ENCODE results near the gene XAB2.

Gene XAB2

GRCh38 chr19:7642295-7643030 is 13.1 kb upstream of the XAB2 start:
- Histone ChIP-seq H3K9ac (ENCODE audit: low read length) (no peak overlapping the region), H3K27ac (ENCODE audit: low read depth, low read length) (no peak overlapping the region), H2AFZ (ENCODE audit: low read depth, low read length, severe bottlenecking) (no peak overlapping the region), H3K9me3 (ENCODE audit: insufficient read depth, low read length) (no peaks in the 10 kb centered on the region), H4K20me1 (ENCODE audit: low read depth, low read length) (no peaks in the 10 kb centered on the region), H3K9me2 (replicated peaks; ENCODE audit: insufficient read depth, low read length) (no peaks in the 10 kb centered on the region), H3K4me3 (ENCODE audit: insufficient read depth, low read length, poor library complexity, severe bottlenecking) (no peak overlapping the region), H3K36me3 (ENCODE audit: low read length) (no peaks in the 10 kb centered on the region), H3K4me2 (ENCODE audit: low read depth, low read length, poor library complexity, severe bottlenecking) (no peak overlapping the region), H3K79me2 (ENCODE audit: insufficient read depth, low read length) (0 out of 2 replicates have a peak, but pooled peaks cover 3% of the 10 kb centered on the region), H3K27me3 (ENCODE audit: low read length) (no peaks in the 10 kb centered on the region), H3F3A (ENCODE audit: insufficient read depth) (no peaks in the 10 kb centered on the region)
- TF ChIP-seq CTCF (IDR thresholded peaks at IDR 0.05; ENCODE audit: insufficient read depth, low read length, poor library complexity, severe bottlenecking) (no peak), EZH2phosphoT487 (conservative IDR thresholded peaks at IDR 0.05; ENCODE audit: low read length) (no peak)

- H3K9me3 ChIP-seq (ENCODE audit: insufficient read depth, low read length), result no peaks in the 10 kb centered on the region
- H4K20me1 ChIP-seq (ENCODE audit: low read depth, low read length), result no peaks in the 10 kb centered on the region
- H3K4me3 ChIP-seq (ENCODE audit: insufficient read depth, low read length, poor library complexity, severe bottlenecking), result no peak overlapping the region
- 0 out of 2 replicates have a peak, but pooled peaks cover 7% of the 10 kb centered on the region for H3K79me2 ChIP-seq (ENCODE audit: insufficient read depth, low read length)
- no peaks in the 10 kb centered on the region for H3F3A ChIP-seq (ENCODE audit: insufficient read depth)
- no peak overlapping the region for H3K27ac ChIP-seq (ENCODE audit: low read depth, low read length)
- H3K9ac ChIP-seq (ENCODE audit: low read length), result no peak overlapping the region
- no peak overlapping the region for H2AFZ ChIP-seq (ENCODE audit: low read depth, low read length, severe bottlenecking)
- TF ChIP-seq CTCF (IDR thresholded peaks at IDR 0.05; ENCODE audit: insufficient read depth, low read length, poor library complexity, severe bottlenecking) (no peak), EZH2phosphoT487 (conservative IDR thresholded peaks at IDR 0.05; ENCODE audit: low read length) (no peak)
- H3K27me3 ChIP-seq (ENCODE audit: low read length), result no peaks in the 10 kb centered on the region
- no peaks in the 10 kb centered on the region for H3K36me3 ChIP-seq (ENCODE audit: low read length)
- H3K4me2 ChIP-seq (ENCODE audit: low read depth, low read length, poor library complexity, severe bottlenecking), result no peak overlapping the region
- H3K9me2 ChIP-seq (replicated peaks; ENCODE audit: insufficient read depth, low read length), result no peaks in the 10 kb centered on the region
Observed at GRCh38 chr19:7641290-7642276, 12.2 kb upstream of the XAB2 start.

GRCh38 chr19:7640803-7641202 is 11.5 kb upstream of the XAB2 start:
- Histone ChIP-seq H3K27me3 (ENCODE audit: low read length) (no peaks in the 10 kb centered on the region), H3F3A (ENCODE audit: insufficient read depth) (no peaks in the 10 kb centered on the region), H3K36me3 (ENCODE audit: low read length) (no peaks in the 10 kb centered on the region), H3K79me2 (ENCODE audit: insufficient read depth, low read length) (0 out of 2 replicates have a peak, but pooled peaks cover 7% of the 10 kb centered on the region), H3K9me3 (ENCODE audit: insufficient read depth, low read length) (no peaks in the 10 kb centered on the region), H3K4me3 (ENCODE audit: insufficient read depth, low read length, poor library complexity, severe bottlenecking) (no peak overlapping the region), H3K9me2 (replicated peaks; ENCODE audit: insufficient read depth, low read length) (no peaks in the 10 kb centered on the region), H4K20me1 (ENCODE audit: low read depth, low read length) (no peaks in the 10 kb centered on the region), H2AFZ (ENCODE audit: low read depth, low read length, severe bottlenecking) (no peak overlapping the region), H3K4me2 (ENCODE audit: low read depth, low read length, poor library complexity, severe bottlenecking) (no peak overlapping the region), H3K27ac (ENCODE audit: low read depth, low read length) (no peak overlapping the region), H3K9ac (ENCODE audit: low read length) (no peak overlapping the region)
- TF ChIP-seq CTCF (IDR thresholded peaks at IDR 0.05; ENCODE audit: insufficient read depth, low read length, poor library complexity, severe bottlenecking) (no peak), EZH2phosphoT487 (conservative IDR thresholded peaks at IDR 0.05; ENCODE audit: low read length) (no peak)
